Thoracic aorta (tissue), 2 donors: ENCODE measurements around the gene ACTN4. TPM values are rescaled to one million over a fixed set of nuclear protein-coding genes. Genes with fewer than 3 reads are reported as not detected.

Experiments used
- ATAC-seq: fragments of 150-250 bp; one replicate; pipeline ENCODE4 v1.8.0; 2017; ENCODE audit warnings: low read depth; ENCODE audit not compliant: insufficient number of reproducible peaks, low FRiP score
- DNase-seq: peaks from one replicate; pipeline ENCODE4 v3.0.0-alpha.2; 2020; ENCODE audit warnings: low spot score
- H3K27ac ChIP-seq, 2 donors: fragments of 200-600 bp; sonication (generic); 1 replicate in 1 of 2; 2 replicates in 1 of 2; pipeline ENCODE4 v1.5.1; 2016; ENCODE audit warnings: mild to moderate bottlenecking in 2 of 2, moderate library complexity in 2 of 2
- H3K27me3 ChIP-seq: fragments of 200-600 bp; sonication (generic); replicated peaks from 2 replicates; pipeline ENCODE4 v1.6.0; 2016; ENCODE audit warnings: mild to moderate bottlenecking; ENCODE audit not compliant: insufficient read depth
- H3K36me3 ChIP-seq: fragments of 200-600 bp; sonication (generic); one replicate; pipeline ENCODE4 v1.5.1; 2016
- H3K4me1 ChIP-seq, 2 donors: fragments of 200-600 bp; sonication (generic); 1 replicate in 1 of 2; 2 replicates in 1 of 2; pipeline versions ENCODE4 v1.5.1 to v1.6.0; 2016; ENCODE audit warnings: low read depth in 2 of 2, mild to moderate bottlenecking in 1 of 2; ENCODE audit not compliant: control insufficient read depth in 1 of 2
- H3K4me3 ChIP-seq: fragments of 200-600 bp; sonication (generic); 2 replicates; pipeline ENCODE4 v1.5.1; 2016; ENCODE audit warnings: mild to moderate bottlenecking
- H3K9me3 ChIP-seq: fragments of 200-600 bp; sonication (generic); 2 replicates; pipeline ENCODE4 v1.5.1; 2016
- CTCF ChIP-seq: fragments of 200-600 bp; sonication (generic); IDR thresholded peaks from one replicate; pipeline ENCODE4 v1.5.1; 2019; ENCODE audit warnings: antibody characterized with exemption
- total RNA-seq, 2 donors: library from RNA; depleted of rRNA; stranded (reverse); fragments of >200 nt; gene quantifications; one replicate each; pipeline versions ENCODE4 v1.1.0 to v1.2.3, GENCODE V29; 2016

ACTN4 gene
- total RNA-seq, 2 donors from 2014 or later: 668 to 1,387 TPM

GRCh38 chr19:38741670-38742069 is 94.2 kb downstream of the ACTN4 start:
- Histone ChIP-seq H3K4me3 (no peak overlapping the region), H3K36me3 (no peaks in the 10 kb centered on the region), H3K27me3 (no peaks in the 10 kb centered on the region), H3K4me1 (peaks cover 0 to under 1% of the 10 kb centered on the region in 2 donors), H3K27ac (no peak overlapping the region), H3K9me3 (no peaks in the 10 kb centered on the region)
- TF ChIP-seq CTCF: no peak
- DNase-seq (no peak), ATAC-seq (no peak)

- ATAC-seq (no peak), DNase-seq (no peak)
- no peaks in the 10 kb centered on the region for H3K4me1 ChIP-seq
- no peak overlapping the region for H3K27ac ChIP-seq
- no peak overlapping the region for H3K4me3 ChIP-seq
- H3K27me3 ChIP-seq: no peaks in the 10 kb centered on the region
- no peaks in the 10 kb centered on the region for H3K36me3 ChIP-seq
- H3K9me3 ChIP-seq: no peaks in the 10 kb centered on the region
- TF ChIP-seq CTCF: no peak
These were observed 94.8 kb downstream of the ACTN4 start for GRCh38 chr19:38742296-38742695.

- no peaks in the 10 kb centered on the region for H3K4me1 ChIP-seq
- H3K9me3 ChIP-seq: no peaks in the 10 kb centered on the region
- no peak for TF ChIP-seq CTCF
- ATAC-seq (no peak), DNase-seq (no peak)
- H3K27me3 ChIP-seq: no peaks in the 10 kb centered on the region
- no peak overlapping the region for H3K4me3 ChIP-seq
- no peak overlapping the region for H3K27ac ChIP-seq
- no peaks in the 10 kb centered on the region for H3K36me3 ChIP-seq
These were observed 95.5 kb downstream of the ACTN4 start for GRCh38 chr19:38742906-38743305.

- Histone ChIP-seq H3K27me3 (no peaks in the 10 kb centered on the region), H3K36me3 (no peaks in the 10 kb centered on the region), H3K4me3 (no peak overlapping the region), H3K27ac (no peak overlapping the region), H3K4me1 (no peaks in the 10 kb centered on the region), H3K9me3 (no peaks in the 10 kb centered on the region)
- no peak for TF ChIP-seq CTCF
- DNase-seq (no peak), ATAC-seq (no peak)
These were observed 96.2 kb downstream of the ACTN4 start for GRCh38 chr19:38743394-38744297.

GRCh38 chr19:38744298-38744681 is 96.8 kb downstream of the ACTN4 start, which contains the start of gene CAPN12:
CAPN12 (minus strand) TSS chr19:38744474; CDS start chr19:38744165, 309 bp downstream.
- no peak for TF ChIP-seq CTCF
- no peak for ATAC-seq
- no peak within 1 kb of the TSS for H3K4me3 ChIP-seq
- H3K36me3 ChIP-seq: no peaks in the 10 kb centered on the region
- H3K27me3 ChIP-seq: no peaks in the 10 kb centered on the region
- DNase-seq: no peak
- no peaks in the 10 kb centered on the region for H3K4me1 ChIP-seq
- H3K27ac ChIP-seq: no peak within 1 kb of the TSS
- H3K9me3 ChIP-seq: no peaks in the 10 kb centered on the region
